SK-N-SH (cell line): Measurements from ENCODE around the gene ZNF549.

ENCODE experiments used
- GABPA ChIP-seq: IDR thresholded peaks from 2 replicates; pipeline ENCODE4 v1.4.0; 2012; ENCODE audit warnings: low read depth, mild to moderate bottlenecking
- PBX3 ChIP-seq: IDR thresholded peaks from 2 replicates; pipeline ENCODE4; 2012

- TF ChIP-seq PBX3 (0 out of 2 replicates have a peak, but pooled peaks have one; percentile 23), GABPA (peak; percentile 96)
Observed at GRCh38 chr19:57599761-57600383, 72.7 kb downstream of the ZNF549 start, which contains the start of gene ZNF530.
